Keratinocyte (primary cell): Measurements from ENCODE around the gene NIPSNAP2. TPM values are rescaled to one million over a fixed set of nuclear protein-coding genes. Genes with fewer than 3 reads are reported as not detected.

ENCODE experiments used
- DNase-seq: peaks from one replicate; pipeline ENCODE4 v3.0.0-alpha.2; 2011; ENCODE audit warnings: low read depth, missing footprints, low spot score
- FAIRE-seq: peaks from 2 replicates; lab custom pipeline; 2011; peaks lifted over from hg19 to GRCh38; lab: Jason Lieb, UNC
- H2AFZ ChIP-seq: 2 replicates; pipeline ENCODE4 v1.6.0; 2012; ENCODE audit warnings: low read length, control low read depth, inconsistent platforms; ENCODE audit not compliant: control insufficient read depth
- H3K27ac ChIP-seq: 2 replicates; pipeline ENCODE4 v1.5.1; 2011; ENCODE audit warnings: low read length; ENCODE audit not compliant: control insufficient read depth, insufficient read depth
- H3K27me3 ChIP-seq: 3 replicates; pipeline ENCODE4 v1.6.0; 2011; ENCODE audit warnings: low read length; ENCODE audit not compliant: control insufficient read depth, insufficient read depth; ENCODE audit errors: extremely low read depth
- H3K36me3 ChIP-seq, 2 experiments: 2 replicates in 1 of 2; 3 replicates in 1 of 2; pipeline ENCODE4 v1.5.1; 2011; ENCODE audit warnings: low read length in 2 of 2, mild to moderate bottlenecking in 1 of 2; ENCODE audit not compliant: control insufficient read depth in 2 of 2, insufficient read depth in 2 of 2; ENCODE audit errors: extremely low read depth in 1 of 2
- H3K4me1 ChIP-seq: 3 replicates; pipeline ENCODE4 v1.5.1; 2011; ENCODE audit warnings: low read length; ENCODE audit not compliant: control insufficient read depth, insufficient read depth; ENCODE audit errors: extremely low read depth
- H3K4me2 ChIP-seq: 3 replicates; pipeline ENCODE4 v1.6.0; 2011; ENCODE audit warnings: low read depth, low read length; ENCODE audit not compliant: control insufficient read depth, insufficient read depth; ENCODE audit errors: extremely low read depth
- H3K4me3 ChIP-seq, 3 experiments: fragments of 200-600 bp in 1 of 3; sonication (generic) in 1 of 3; 2 replicates in 2 of 3; 3 replicates in 1 of 3; pipeline ENCODE4 v1.5.1; 2011 to 2016; ENCODE audit warnings: low read length in 3 of 3, mild to moderate bottlenecking in 3 of 3, control low read depth in 2 of 3, inconsistent platforms in 1 of 3, low read depth in 1 of 3, mixed read lengths in 1 of 3, mixed run types in 1 of 3, moderate library complexity in 1 of 3; ENCODE audit not compliant: control insufficient read depth in 2 of 3, insufficient read depth in 2 of 3; ENCODE audit errors: extremely low read depth in 1 of 3
- H3K79me2 ChIP-seq: 2 replicates; pipeline ENCODE4 v1.6.0; 2012; ENCODE audit warnings: low read length; ENCODE audit not compliant: control insufficient read depth, insufficient read depth
- H3K9ac ChIP-seq: 3 replicates; pipeline ENCODE4 v1.6.0; 2011; ENCODE audit warnings: low read length; ENCODE audit not compliant: control insufficient read depth, insufficient read depth; ENCODE audit errors: extremely low read depth
- H3K9me1 ChIP-seq: 3 replicates; pipeline ENCODE4 v1.6.0; 2011; ENCODE audit warnings: low read length; ENCODE audit not compliant: control insufficient read depth, insufficient read depth; ENCODE audit errors: extremely low read depth
- H3K9me3 ChIP-seq: 2 replicates; pipeline ENCODE4 v1.5.1; 2012; ENCODE audit warnings: low read depth, low read length; ENCODE audit not compliant: control insufficient read depth
- H4K20me1 ChIP-seq: 3 replicates; pipeline ENCODE4 v1.6.0; 2011; ENCODE audit warnings: low read length; ENCODE audit not compliant: control insufficient read depth, insufficient read depth; ENCODE audit errors: extremely low read depth
- CTCF ChIP-seq, 3 experiments: IDR thresholded peaks in 1 of 3; conservative IDR thresholded peaks in 1 of 3; optimal IDR thresholded peaks in 1 of 3; 2 replicates in 2 of 3; 3 replicates in 1 of 3; pipeline versions ENCODE3 to v1.5.1; 2011; ENCODE audit warnings: low read length in 3 of 3, mild to moderate bottlenecking in 3 of 3, moderate library complexity in 2 of 3, control low read depth in 1 of 3, inconsistent platforms in 1 of 3; ENCODE audit not compliant: insufficient read depth in 2 of 3; ENCODE audit errors: extremely low read depth in 1 of 3
- EZH2 ChIP-seq: IDR thresholded peaks from one replicate; pipeline ENCODE4 v1.6.1; 2012; ENCODE audit warnings: inconsistent platforms, mild to moderate bottlenecking, low read length, moderate library complexity
- dilution Hi-C: fragments of 300-500 bp; cut with MboI; formaldehyde crosslinking; loops from one replicate; pipeline ENCODE4 v1.7.0; 2020; ENCODE audit warnings: low sequenced_read_pairs; ENCODE audit not compliant: extremely low pct_ligation_motif_present
- polyA plus RNA-seq, 5 experiments: library from polyadenylated mRNA; depleted of rRNA in 3 of 5; stranded (reverse) in 3 of 5; stranded (forward) in 1 of 5; unstranded in 1 of 5; fragments of >200 nt; gene quantifications; 1 replicate in 1 of 5; 2 replicates in 3 of 5; 3 replicates in 1 of 5; pipeline versions ENCODE4 v1.2.1 to v1.2.3, GENCODE V29; 2011 to 2012; ENCODE audit warnings: missing spikeins in 2 of 5, low read depth in 1 of 5, low replicate concordance in 1 of 5

NIPSNAP2 gene
- polyA plus RNA-seq, 1 donor (not counting 4 experiments of a cell fraction or from before 2014, with no cell fraction given), result 64.7 TPM

GRCh38 chr7:56026538-56026937 is 62.2 kb downstream of the NIPSNAP2 start:
- DNase-seq, result no peak
- TF ChIP-seq EZH2 (no peak), CTCF (optimal IDR thresholded peaks at IDR 0.05 in 1 of 3, IDR thresholded peaks at IDR 0.05 in 1 of 3, conservative IDR thresholded peaks at IDR 0.05 in 1 of 3; ENCODE audit: extremely low read depth in 1 of 3, insufficient read depth in 2 of 3, low read length in 3 of 3) (no peak)
- Histone ChIP-seq H3K4me3 (no peak overlapping the region), H3K9ac (no peak overlapping the region), H4K20me1 (no peaks in the 10 kb centered on the region), H2AFZ (no peak overlapping the region), H3K4me1 (peaks cover 7% of the 10 kb centered on the region), H3K9me3 (no peaks in the 10 kb centered on the region), H3K36me3 (peaks cover 7 to 13% of the 10 kb centered on the region in 2 experiments), H3K4me2 (no peak overlapping the region), H3K27ac (no peak overlapping the region), H3K27me3 (no peaks in the 10 kb centered on the region), H3K9me1 (no peaks in the 10 kb centered on the region), H3K79me2 (no peaks in the 10 kb centered on the region)
- dilution Hi-C loops, result no loop called here
- FAIRE-seq, result no peak

GRCh38 chr7:56028942-56029630 is 64.7 kb downstream of the NIPSNAP2 start:
- Histone ChIP-seq H3K4me2 (no peak overlapping the region), H4K20me1 (no peaks in the 10 kb centered on the region), H3K27ac (no peak overlapping the region), H3K36me3 (peaks cover 4 to 15% of the 10 kb centered on the region in 2 experiments), H2AFZ (no peak overlapping the region), H3K9ac (no peak overlapping the region), H3K4me3 (no peak overlapping the region), H3K27me3 (no peaks in the 10 kb centered on the region), H3K9me3 (no peaks in the 10 kb centered on the region), H3K79me2 (no peaks in the 10 kb centered on the region), H3K9me1 (no peaks in the 10 kb centered on the region), H3K4me1 (peaks cover 7% of the 10 kb centered on the region)
- dilution Hi-C loops, result no loop called here
- TF ChIP-seq CTCF (optimal IDR thresholded peaks at IDR 0.05 in 1 of 3, IDR thresholded peaks at IDR 0.05 in 1 of 3, conservative IDR thresholded peaks at IDR 0.05 in 1 of 3; ENCODE audit: extremely low read depth in 1 of 3, insufficient read depth in 2 of 3, low read length in 3 of 3) (no peak), EZH2 (no peak)
- FAIRE-seq (no peak), DNase-seq (no peak)
